MM.1S (cell line): Measurements from ENCODE around the gene ZNF346.
"Not testable (repeated sequence)": the region's sequence is repeated elsewhere in the genome, so short reads cannot be mapped to it uniquely, and the experiment has no call there.

ENCODE experiments used
- EZH2 ChIP-seq: fragments of 300-600 bp; sonication (generic); optimal IDR thresholded peaks from 2 replicates; pipeline ENCODE3; 2017; ENCODE audit warnings: low read depth, mild to moderate bottlenecking, antibody characterized with exemption, low read length, mixed read lengths
- TF ChIP-seq, protein P1 (sequence below): fragments of 300-600 bp; sonication (generic); IDR thresholded peaks from 2 replicates; pipeline ENCODE4 v1.5.1; 2016; ENCODE audit warnings: antibody characterized with exemption, low read length, mixed read lengths

DNA sequence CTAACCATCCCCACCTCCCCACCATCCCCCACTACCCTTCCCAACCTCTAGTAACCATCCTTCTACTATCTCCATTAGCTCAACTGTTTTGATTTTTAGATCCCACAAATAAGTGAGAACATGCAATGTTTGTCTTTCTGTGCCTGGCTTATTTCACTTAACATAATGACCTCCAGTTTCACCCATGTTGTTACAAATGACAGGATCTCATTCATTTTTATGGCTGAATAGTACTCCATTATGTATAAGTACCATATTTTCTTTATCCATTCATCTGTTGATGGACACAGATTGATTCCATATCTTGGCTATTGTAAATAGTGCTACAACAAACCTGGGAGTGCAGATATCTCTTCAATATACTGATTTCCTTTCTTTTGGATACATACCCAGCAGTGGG, 23.0 kb upstream of the ZNF346 start:
- not testable (repeated sequence) for TF ChIP-seq EZH2
- TF ChIP-seq, protein P1, sequence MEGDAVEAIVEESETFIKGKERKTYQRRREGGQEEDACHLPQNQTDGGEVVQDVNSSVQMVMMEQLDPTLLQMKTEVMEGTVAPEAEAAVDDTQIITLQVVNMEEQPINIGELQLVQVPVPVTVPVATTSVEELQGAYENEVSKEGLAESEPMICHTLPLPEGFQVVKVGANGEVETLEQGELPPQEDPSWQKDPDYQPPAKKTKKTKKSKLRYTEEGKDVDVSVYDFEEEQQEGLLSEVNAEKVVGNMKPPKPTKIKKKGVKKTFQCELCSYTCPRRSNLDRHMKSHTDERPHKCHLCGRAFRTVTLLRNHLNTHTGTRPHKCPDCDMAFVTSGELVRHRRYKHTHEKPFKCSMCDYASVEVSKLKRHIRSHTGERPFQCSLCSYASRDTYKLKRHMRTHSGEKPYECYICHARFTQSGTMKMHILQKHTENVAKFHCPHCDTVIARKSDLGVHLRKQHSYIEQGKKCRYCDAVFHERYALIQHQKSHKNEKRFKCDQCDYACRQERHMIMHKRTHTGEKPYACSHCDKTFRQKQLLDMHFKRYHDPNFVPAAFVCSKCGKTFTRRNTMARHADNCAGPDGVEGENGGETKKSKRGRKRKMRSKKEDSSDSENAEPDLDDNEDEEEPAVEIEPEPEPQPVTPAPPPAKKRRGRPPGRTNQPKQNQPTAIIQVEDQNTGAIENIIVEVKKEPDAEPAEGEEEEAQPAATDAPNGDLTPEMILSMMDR, result not testable (repeated sequence)
